GM23338 (cell line): ENCODE data around the gene SPAG16. TPM values are rescaled to one million over a fixed set of nuclear protein-coding genes. Genes with fewer than 3 reads are reported as not detected.

Experiments
- ATAC-seq: fragments of 200-7000 bp; cut with Tn5 transposase; 3 replicates; pipeline ENCODE4 v1.9.1; 2020
- DNase-seq: peaks from one replicate; pipeline ENCODE4 v3.0.0-alpha.2; 2015; ENCODE audit warnings: low spot score
- H2AFZ ChIP-seq: fragments of 200-600 bp; sonication (generic); 2 replicates; pipeline ENCODE4 v1.8.0; 2016; ENCODE audit warnings: antibody characterized with exemption, mild to moderate bottlenecking, moderate library complexity
- H3F3A ChIP-seq: fragments of 200-600 bp; sonication (generic); replicated peaks from 2 replicates; pipeline ENCODE4 v1.8.0; 2017; ENCODE audit warnings: antibody characterized with exemption, mixed run types, low read depth
- H3K27ac ChIP-seq: fragments of 200-600 bp; sonication (generic); 2 replicates; pipeline ENCODE4 v1.6.1; 2016; ENCODE audit warnings: low read depth
- H3K27me3 ChIP-seq: fragments of 200-600 bp; sonication (generic); 2 replicates; pipeline ENCODE4 v1.8.0; 2016; ENCODE audit warnings: mild to moderate bottlenecking, mixed run types, moderate library complexity; ENCODE audit not compliant: insufficient read depth
- H3K36me3 ChIP-seq: fragments of 200-600 bp; sonication (generic); 2 replicates; pipeline ENCODE4 v1.8.0; 2016; ENCODE audit warnings: mild to moderate bottlenecking; ENCODE audit not compliant: insufficient read depth
- H3K4me1 ChIP-seq: fragments of 200-600 bp; sonication (generic); 2 replicates; pipeline ENCODE4 v1.8.0; 2016; ENCODE audit warnings: mild to moderate bottlenecking, moderate library complexity; ENCODE audit not compliant: insufficient read depth
- H3K4me2 ChIP-seq: fragments of 200-600 bp; sonication (generic); 2 replicates; pipeline ENCODE4 v1.7.1; 2017; ENCODE audit warnings: mixed run types
- H3K4me3 ChIP-seq: fragments of 200-600 bp; sonication (generic); 2 replicates; pipeline ENCODE4 v1.6.1; 2016; ENCODE audit warnings: mixed run types
- H3K79me2 ChIP-seq: fragments of 200-600 bp; sonication (generic); replicated peaks from 2 replicates; pipeline ENCODE4 v1.8.0; 2017; ENCODE audit warnings: mild to moderate bottlenecking; ENCODE audit not compliant: insufficient read depth
- H3K9me2 ChIP-seq: fragments of 200-600 bp; sonication (generic); 2 replicates; pipeline ENCODE4 v1.8.0; 2017; ENCODE audit not compliant: insufficient read depth
- H4K20me1 ChIP-seq: fragments of 200-600 bp; sonication (generic); replicated peaks from 2 replicates; pipeline ENCODE4 v1.8.0; 2017; ENCODE audit warnings: mild to moderate bottlenecking; ENCODE audit not compliant: insufficient read depth
- H3K27ac Mint-ChIP-seq: 2 replicates; pipeline ENCODE4 v1.8.0; 2020; ENCODE audit warnings: inconsistent platforms, mild to moderate bottlenecking, moderate library complexity, mixed read lengths
- H3K27me3 Mint-ChIP-seq: 3 replicates; pipeline ENCODE4 v1.8.0; 2022; ENCODE audit warnings: low read depth, mild to moderate bottlenecking, moderate library complexity, mixed read lengths, inconsistent platforms; ENCODE audit not compliant: insufficient read depth, poor library complexity
- H3K36me3 Mint-ChIP-seq: 3 replicates; pipeline ENCODE4 v1.8.0; 2021; ENCODE audit warnings: low read depth, mild to moderate bottlenecking, inconsistent platforms, moderate library complexity, mixed read lengths
- H3K4me1 Mint-ChIP-seq: 3 replicates; pipeline ENCODE4 v1.8.0; 2020; ENCODE audit warnings: mild to moderate bottlenecking, inconsistent platforms, mixed read lengths
- H3K4me3 Mint-ChIP-seq: 3 replicates; pipeline ENCODE4 v1.8.0; 2021; ENCODE audit warnings: moderate library complexity, mild to moderate bottlenecking, inconsistent platforms, mixed read lengths
- H3K9me3 Mint-ChIP-seq: 3 replicates; pipeline ENCODE4 v1.8.0; 2020; ENCODE audit warnings: moderate library complexity, mild to moderate bottlenecking, inconsistent platforms, mixed read lengths
- CREB1 ChIP-seq: fragments of 250-450 bp; sonication (Bioruptor Pico); IDR thresholded peaks from 2 replicates; pipeline ENCODE4 v1.5.0; 2020; ENCODE audit warnings: low read depth, mild to moderate bottlenecking, moderate library complexity
- CTCF ChIP-seq, 2 experiments: fragments of 200-600 bp in 1 of 2; sonication (generic) in 1 of 2; conservative IDR thresholded peaks; 2 replicates each; pipeline versions ENCODE4 v1.5.1 to v1.6.1; 2016 to 2017; ENCODE audit warnings: antibody characterized with exemption in 2 of 2, low read depth in 2 of 2, mild to moderate bottlenecking in 2 of 2, moderate library complexity in 1 of 2
- ETS1 ChIP-seq: IDR thresholded peaks from 2 replicates; pipeline ENCODE4 v1.6.1; 2016; ENCODE audit warnings: antibody characterized with exemption
- EZH2 ChIP-seq: fragments of 200-600 bp; sonication (generic); IDR thresholded peaks from one replicate; pipeline ENCODE4 v1.8.0; 2017; ENCODE audit warnings: antibody characterized with exemption, mild to moderate bottlenecking, low read depth; ENCODE audit not compliant: unreplicated experiment
- EZH2phosphoT487 ChIP-seq: fragments of 200-600 bp; sonication (generic); IDR thresholded peaks from one replicate; pipeline ENCODE4 v1.8.1; 2018; ENCODE audit warnings: antibody characterized with exemption; ENCODE audit not compliant: unreplicated experiment
- JUNB ChIP-seq: IDR thresholded peaks from one replicate; pipeline ENCODE4 v1.6.1; 2016; ENCODE audit warnings: antibody characterized with exemption; ENCODE audit not compliant: unreplicated experiment
- NANOG ChIP-seq: IDR thresholded peaks from 2 replicates; pipeline ENCODE4 v1.6.1; 2016; ENCODE audit warnings: antibody characterized with exemption, borderline replicate concordance
- POLR2AphosphoS5 ChIP-seq: IDR thresholded peaks from 2 replicates; pipeline ENCODE4 v1.6.1; 2016; ENCODE audit warnings: antibody characterized with exemption, low read depth
- REST ChIP-seq: IDR thresholded peaks from one replicate; pipeline ENCODE4 v1.6.1; 2018; ENCODE audit warnings: antibody characterized with exemption; ENCODE audit not compliant: unreplicated experiment
- STAT1 ChIP-seq: IDR thresholded peaks from one replicate; pipeline ENCODE4 v1.6.1; 2016; ENCODE audit warnings: antibody characterized with exemption; ENCODE audit not compliant: unreplicated experiment
- ZNF114 ChIP-seq: fragments of 250-450 bp; sonication (Bioruptor Pico); IDR thresholded peaks from 2 replicates; pipeline ENCODE4 v1.5.0; 2020; ENCODE audit warnings: mild to moderate bottlenecking, moderate library complexity
- ZNF331 ChIP-seq: fragments of 250-450 bp; sonication (Bioruptor Pico); IDR thresholded peaks from 2 replicates; pipeline ENCODE4 v1.5.0; 2020; ENCODE audit warnings: low read depth, mild to moderate bottlenecking, moderate library complexity
- polyA plus RNA-seq: library from polyadenylated mRNA; unstranded; fragments of >200 nt; fragmentation: Nextera tagmentation; extraction: Ambion mirVana; gene quantifications from 2 replicates; pipeline ENCODE4 v1.2.1, GENCODE V29; 2016
- total RNA-seq: library from RNA; depleted of rRNA; stranded (reverse); fragments of >200 nt; shearing (Covaris generic); gene quantifications from 2 replicates; pipeline ENCODE4 v1.2.3, GENCODE V29; 2014

SPAG16 gene
- total and polyA plus RNA-seq, 2 experiments from 2014 or later, result 19.7 to 47.8 TPM

- no peak overlapping the region for H3K27ac ChIP-seq
- TF ChIP-seq CREB1 (CRISPR knock-in tag), result no peak
- TF ChIP-seq ZNF331 (CRISPR knock-in tag), result no peak
- TF ChIP-seq CTCF (conservative IDR thresholded peaks at IDR 0.05; ENCODE audit: low read depth in 2 of 2), result no peak
- no peak for TF ChIP-seq ETS1
- TF ChIP-seq NANOG, result no peak
- no peak for TF ChIP-seq POLR2AphosphoS5
- TF ChIP-seq STAT1, result no peak
- no peak for TF ChIP-seq REST
- TF ChIP-seq EZH2, result no peak
- Mint-ChIP-seq H3K27me3 (no peaks in the 10 kb centered on the region), H3K4me3 (no peak overlapping the region), H3K36me3 (no peaks in the 10 kb centered on the region), H3K27ac (no peak overlapping the region), H3K9me3 (no peaks in the 10 kb centered on the region), H3K4me1 (no peaks in the 10 kb centered on the region)
- H3K79me2 ChIP-seq, result no peaks in the 10 kb centered on the region
- H3K4me2 ChIP-seq, result no peak overlapping the region
- no peaks in the 10 kb centered on the region for H4K20me1 ChIP-seq
- H2AFZ ChIP-seq, result no peak overlapping the region
- no peaks in the 10 kb centered on the region for H3K36me3 ChIP-seq
- DNase-seq, result no peak
- no peaks in the 10 kb centered on the region for H3K27me3 ChIP-seq
- H3K4me3 ChIP-seq, result no peak overlapping the region
- H3K9me2 ChIP-seq, result peaks cover 4% of the 10 kb centered on the region
- H3K4me1 ChIP-seq, result no peaks in the 10 kb centered on the region
- no peak for ATAC-seq
- H3F3A ChIP-seq, result no peaks in the 10 kb centered on the region
Measured at GRCh38 chr2:214052235-214052634, 768.0 kb downstream of the SPAG16 start.

- Histone ChIP-seq H3F3A (no peaks in the 10 kb centered on the region), H2AFZ (no peak overlapping the region), H3K27me3 (no peaks in the 10 kb centered on the region), H3K4me3 (no peak overlapping the region), H3K4me1 (no peaks in the 10 kb centered on the region), H4K20me1 (no peaks in the 10 kb centered on the region), H3K4me2 (no peak overlapping the region), H3K79me2 (no peaks in the 10 kb centered on the region), H3K36me3 (no peaks in the 10 kb centered on the region), H3K27ac (no peak overlapping the region), H3K9me2 (0 out of 2 replicates have a peak, but pooled peaks cover under 1% of the 10 kb centered on the region)
- H3K9me3 Mint-ChIP-seq, result no peaks in the 10 kb centered on the region
- H3K4me1 Mint-ChIP-seq, result no peaks in the 10 kb centered on the region
- no peak overlapping the region for H3K27ac Mint-ChIP-seq
- DNase-seq, result no peak
- H3K36me3 Mint-ChIP-seq, result no peaks in the 10 kb centered on the region
- ATAC-seq, result no peak
- TF ChIP-seq EZH2 (no peak), REST (no peak), JUNB (no peak), ZNF331 (CRISPR knock-in tag) (no peak), POLR2AphosphoS5 (no peak), STAT1 (no peak), ETS1 (no peak), ZNF114 (CRISPR knock-in tag) (no peak), EZH2phosphoT487 (no peak)
- no peaks in the 10 kb centered on the region for H3K27me3 Mint-ChIP-seq
- H3K4me3 Mint-ChIP-seq, result no peak overlapping the region
Measured at GRCh38 chr2:214057986-214058385, 773.7 kb downstream of the SPAG16 start.
